Activated CD4-positive, alpha-beta memory T cell treated with anti-CD3 and anti-CD28 coated beads for 36 hours (primary cell): Measurements from ENCODE around the gene MOXD1. TPM values are rescaled to one million over a fixed set of nuclear protein-coding genes. Genes with fewer than 3 reads are reported as not detected.

Experiments
- CTCF ChIA-PET: fragments of 350-600 bp; sonication (Branson Sonifier 250); formaldehyde crosslinking; loops from one replicate; lab custom pipeline; 2021; ENCODE audit warnings: antibody characterized with exemption, inconsistent platforms; lab: Charles Lee
- POLR2A ChIA-PET: fragments of 350-600 bp; sonication (Branson Sonifier 250); formaldehyde crosslinking; loops from one replicate; lab custom pipeline; 2021; ENCODE audit warnings: antibody characterized with exemption; lab: Charles Lee
- DNase-seq: peaks from one replicate; pipeline ENCODE4 v3.0.0-alpha.2; 2020
- H3K27ac Mint-ChIP-seq: one replicate; pipeline ENCODE4 v1.8.0; 2021; ENCODE audit warnings: mixed read lengths
- H3K27me3 Mint-ChIP-seq: one replicate; pipeline ENCODE4 v1.8.0; 2021; ENCODE audit warnings: mixed read lengths
- H3K36me3 Mint-ChIP-seq: one replicate; pipeline ENCODE4 v1.8.0; 2021; ENCODE audit warnings: mixed read lengths
- H3K4me1 Mint-ChIP-seq: one replicate; pipeline ENCODE4 v1.8.0; 2021; ENCODE audit warnings: low read depth, mixed read lengths
- H3K4me3 Mint-ChIP-seq: one replicate; pipeline ENCODE4 v1.8.0; 2021; ENCODE audit warnings: mild to moderate bottlenecking, mixed read lengths
- H3K9me3 Mint-ChIP-seq: one replicate; pipeline ENCODE4 v1.8.0; 2021; ENCODE audit warnings: mixed read lengths
- intact Hi-C: fragments of 100-400 bp; cut with micrococcal nuclease; formaldehyde crosslinking; loops from one replicate; pipeline ENCODE4 v1.15.1; 2023
- total RNA-seq, 2 experiments: library from RNA; stranded (reverse); gene quantifications; one replicate each; pipeline ENCODE4 v1.2.3, GENCODE V29; 2021

MOXD1 gene
- total RNA-seq, 2 experiments from 2014 or later, result not detected

DNA sequence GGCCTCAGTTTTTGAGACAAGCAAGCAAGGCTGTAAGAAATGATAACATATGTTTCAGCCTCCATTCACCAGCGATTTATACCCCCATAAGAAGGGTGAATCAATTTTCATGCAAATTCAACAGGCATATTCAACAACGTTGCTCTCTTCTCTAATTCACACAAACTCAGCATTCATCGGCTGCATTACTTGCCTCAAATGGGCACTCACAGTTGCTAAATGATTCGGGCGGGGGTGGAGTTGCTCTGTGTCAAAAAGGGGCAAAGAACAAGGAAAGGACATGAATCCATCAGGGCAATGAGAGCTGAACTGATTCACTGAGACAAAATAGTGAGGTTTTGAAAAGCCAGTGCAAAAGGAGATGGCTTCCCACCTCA, 9.0 kb downstream of the MOXD1 start:
- Mint-ChIP-seq H3K4me3 (no peak overlapping the region), H3K4me1 (no peaks in the 10 kb centered on the region), H3K9me3 (peaks cover 16% of the 10 kb centered on the region), H3K36me3 (peaks cover 5% of the 10 kb centered on the region), H3K27ac (no peak overlapping the region), H3K27me3 (peaks cover 24% of the 10 kb centered on the region)
- ChIA-PET CTCF (interaction anchor here (1.6 to 3.7 kb wide), 2 partner anchors 92 to 113 kb away, joined by 6 to 23 read pairs; no protein-coding TSS in a partner anchor), POLR2A (no interaction called here)
- intact Hi-C loops, result loop anchor here (2.0 kb wide), 1 partner anchor 113 kb away; no protein-coding TSS in a partner anchor
- DNase-seq, result no peak

- Mint-ChIP-seq H3K4me3 (no peak overlapping the region), H3K27ac (no peak overlapping the region), H3K4me1 (no peaks in the 10 kb centered on the region), H3K36me3 (peaks cover 5% of the 10 kb centered on the region), H3K9me3 (peaks cover 16% of the 10 kb centered on the region), H3K27me3 (peaks cover 24% of the 10 kb centered on the region)
- ChIA-PET CTCF (interaction anchor here (1.6 to 3.7 kb wide), 3 partner anchors 90 to 112 kb away, joined by 6 to 23 read pairs (median 6); no protein-coding TSS in a partner anchor), POLR2A (no interaction called here)
- DNase-seq, result no peak
- intact Hi-C loops, result loop anchor here (2.0 kb wide), 1 partner anchor 113 kb away; no protein-coding TSS in a partner anchor
Observed at GRCh38 chr6:132391391-132392269, 9.6 kb downstream of the MOXD1 start.

GRCh38 chr6:132390451-132390850, 10.8 kb downstream of the MOXD1 start:
- no peak overlapping the region for H3K27ac Mint-ChIP-seq
- peaks cover 21% of the 10 kb centered on the region for H3K27me3 Mint-ChIP-seq
- H3K4me3 Mint-ChIP-seq, result no peak overlapping the region
- H3K4me1 Mint-ChIP-seq, result no peaks in the 10 kb centered on the region
- POLR2A ChIA-PET, result no interaction called here
- CTCF ChIA-PET, result interaction anchor here (2.1 to 3.7 kb wide), 2 partner anchors 89 to 111 kb away, joined by 6 to 23 read pairs; no protein-coding TSS in a partner anchor
- intact Hi-C loops, result no loop called here
- H3K9me3 Mint-ChIP-seq, result peaks cover 15% of the 10 kb centered on the region
- DNase-seq, result no peak
- H3K36me3 Mint-ChIP-seq, result peaks cover 4% of the 10 kb centered on the region

DNA sequence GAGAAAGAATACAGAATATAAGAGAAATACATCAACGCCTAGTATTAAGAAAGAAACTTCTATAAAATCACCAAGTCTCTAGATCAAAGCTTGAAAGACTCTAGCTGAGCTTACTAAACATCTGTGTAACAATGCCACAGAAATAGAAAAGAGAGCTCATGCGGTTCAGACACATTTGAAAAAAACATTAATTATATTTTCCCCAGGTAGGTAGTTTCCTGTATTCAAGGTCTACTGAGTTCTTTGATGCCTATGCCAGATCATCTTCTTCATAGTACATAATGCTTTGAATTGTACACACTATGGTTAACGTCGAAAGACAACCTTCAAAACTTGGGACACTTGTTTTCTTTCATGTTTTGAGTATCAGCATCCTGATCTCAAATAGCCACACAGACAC, 11.3 kb downstream of the MOXD1 start:
- ChIA-PET CTCF (interaction anchor here (2.1 kb wide), 1 partner anchor 89 kb away, joined by 6 read pairs; no protein-coding TSS in a partner anchor), POLR2A (no interaction called here)
- intact Hi-C loops, result no loop called here
- H3K27ac Mint-ChIP-seq, result no peak overlapping the region
- peaks cover 22% of the 10 kb centered on the region for H3K27me3 Mint-ChIP-seq
- no peaks in the 10 kb centered on the region for H3K4me1 Mint-ChIP-seq
- no peak for DNase-seq
- no peak overlapping the region for H3K4me3 Mint-ChIP-seq
- peaks cover 11% of the 10 kb centered on the region for H3K9me3 Mint-ChIP-seq
- H3K36me3 Mint-ChIP-seq, result peaks cover 3% of the 10 kb centered on the region

DNA sequence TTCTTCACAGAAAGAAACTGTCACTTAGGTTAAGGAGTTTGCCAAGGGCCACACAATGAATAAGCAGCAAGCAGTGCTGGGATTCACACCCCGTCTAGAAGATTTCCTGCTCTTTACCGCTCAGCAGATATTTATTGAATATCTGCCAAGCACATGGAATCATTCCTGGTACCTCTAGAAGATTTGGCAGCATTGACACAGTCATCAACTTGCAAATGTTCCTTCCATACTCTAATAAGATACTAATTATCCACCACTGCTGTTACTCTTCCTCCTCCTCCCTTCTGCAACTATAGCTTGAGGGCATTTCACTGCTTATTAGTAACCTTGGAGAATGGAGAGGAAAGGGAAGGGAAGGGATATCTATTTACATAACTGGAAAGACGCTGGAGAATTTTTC, 13.0 kb downstream of the MOXD1 start:
- Mint-ChIP-seq H3K4me1 (no peaks in the 10 kb centered on the region), H3K27me3 (peaks cover 21% of the 10 kb centered on the region), H3K4me3 (no peak overlapping the region), H3K36me3 (no peaks in the 10 kb centered on the region), H3K9me3 (no peaks in the 10 kb centered on the region), H3K27ac (no peak overlapping the region)
- ChIA-PET POLR2A (no interaction called here), CTCF (no interaction called here)
- DNase-seq, result no peak
- intact Hi-C loops, result no loop called here

GRCh38 chr6:132382630-132383175, 18.6 kb downstream of the MOXD1 start:
- Mint-ChIP-seq H3K27me3 (peaks cover 23% of the 10 kb centered on the region), H3K27ac (no peak overlapping the region), H3K4me3 (no peak overlapping the region), H3K4me1 (no peaks in the 10 kb centered on the region), H3K36me3 (no peaks in the 10 kb centered on the region), H3K9me3 (no peaks in the 10 kb centered on the region)
- DNase-seq, result no peak
- intact Hi-C loops, result no loop called here
- ChIA-PET CTCF (no interaction called here), POLR2A (no interaction called here)

DNA sequence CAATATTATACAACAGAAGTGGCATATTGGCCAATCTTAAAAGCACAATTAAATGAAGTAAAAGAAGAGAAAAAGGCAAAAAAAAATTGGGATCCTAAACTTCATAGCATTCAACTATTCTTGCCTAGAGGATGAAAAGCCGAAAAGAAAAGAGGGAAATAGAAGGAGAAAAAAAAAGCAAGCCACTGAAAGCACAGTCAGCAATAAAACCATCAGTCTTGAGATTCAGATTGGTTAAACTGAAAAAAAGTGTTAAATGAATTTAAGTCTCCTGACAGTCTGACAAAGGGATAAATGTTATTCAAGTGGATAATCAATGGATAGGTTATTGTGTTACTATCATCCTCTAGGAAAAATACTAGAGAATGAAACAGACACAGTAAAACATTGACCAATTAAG, 19.9 kb downstream of the MOXD1 start:
- Mint-ChIP-seq H3K27ac (no peak overlapping the region), H3K27me3 (peaks cover 22% of the 10 kb centered on the region), H3K36me3 (no peaks in the 10 kb centered on the region), H3K9me3 (no peaks in the 10 kb centered on the region), H3K4me1 (no peaks in the 10 kb centered on the region), H3K4me3 (no peak overlapping the region)
- intact Hi-C loops, result no loop called here
- ChIA-PET CTCF (no interaction called here), POLR2A (no interaction called here)
- no peak for DNase-seq

DNA sequence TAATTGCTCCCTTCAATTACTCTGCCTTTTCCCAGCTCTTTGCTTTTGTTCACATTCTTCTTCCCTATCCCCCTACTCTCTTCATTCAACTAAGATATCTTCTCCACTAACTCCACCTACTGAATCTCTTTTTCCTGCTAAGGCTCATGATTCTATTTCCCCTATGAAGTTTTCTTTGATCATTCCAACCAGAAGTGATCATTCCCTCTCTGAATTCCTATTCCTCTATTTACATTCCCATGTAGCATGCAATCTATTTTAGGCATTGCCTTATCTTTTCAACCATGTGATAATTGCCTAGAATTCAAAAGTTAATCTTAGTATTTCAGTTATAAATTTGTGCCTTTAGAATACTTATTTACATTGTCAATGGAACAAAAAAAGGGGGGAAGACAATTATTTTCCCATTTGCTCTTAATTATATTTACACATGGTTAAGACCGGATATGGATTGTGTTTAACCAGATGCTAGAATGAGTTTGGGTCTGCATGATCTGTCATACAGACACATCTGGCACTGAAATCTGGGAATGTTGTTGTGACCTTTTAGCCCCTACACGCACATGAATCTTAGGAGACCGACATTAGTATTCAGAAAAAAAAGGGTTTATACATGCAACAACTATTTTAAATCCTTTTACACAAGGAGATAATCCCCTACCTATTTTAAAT, 20.8 kb downstream of the MOXD1 start:
- peaks cover 22% of the 10 kb centered on the region for H3K27me3 Mint-ChIP-seq
- H3K4me1 Mint-ChIP-seq, result no peaks in the 10 kb centered on the region
- ChIA-PET CTCF (no interaction called here), POLR2A (no interaction called here)
- H3K4me3 Mint-ChIP-seq, result no peak overlapping the region
- H3K36me3 Mint-ChIP-seq, result no peaks in the 10 kb centered on the region
- no peak overlapping the region for H3K27ac Mint-ChIP-seq
- intact Hi-C loops, result no loop called here
- no peaks in the 10 kb centered on the region for H3K9me3 Mint-ChIP-seq
- DNase-seq, result no peak

DNA sequence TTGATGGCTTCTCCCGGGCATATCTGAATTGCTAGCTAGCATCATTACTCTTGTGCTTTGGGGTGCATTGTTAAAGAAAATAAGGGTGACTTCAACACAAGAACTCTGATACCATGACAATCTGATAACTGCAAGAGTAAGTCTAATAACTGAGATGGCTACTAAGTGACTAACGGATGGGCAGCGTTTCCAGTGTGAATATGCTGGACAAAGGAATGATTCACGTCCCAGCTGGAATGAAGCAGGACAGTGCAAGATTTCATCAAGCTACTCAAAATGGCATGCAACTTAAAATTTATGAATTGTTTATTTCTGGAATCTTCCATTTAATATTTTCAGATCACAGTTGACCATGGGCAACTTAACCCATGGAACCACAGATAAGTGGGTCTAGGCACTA, 31.7 kb downstream of the MOXD1 start:
- intact Hi-C loops, result loop anchor here (10.0 kb wide), 1 partner anchor 125 kb away; no protein-coding TSS in a partner anchor
- Mint-ChIP-seq H3K36me3 (no peaks in the 10 kb centered on the region), H3K9me3 (no peaks in the 10 kb centered on the region), H3K4me1 (peaks cover 10% of the 10 kb centered on the region), H3K27me3 (peaks cover 30% of the 10 kb centered on the region), H3K4me3 (no peak overlapping the region), H3K27ac (no peak overlapping the region)
- ChIA-PET POLR2A (no interaction called here), CTCF (no interaction called here)
- no peak for DNase-seq

GRCh38 chr6:132368916-132369481, 32.3 kb downstream of the MOXD1 start:
- ChIA-PET CTCF (no interaction called here), POLR2A (no interaction called here)
- Mint-ChIP-seq H3K36me3 (no peaks in the 10 kb centered on the region), H3K9me3 (no peaks in the 10 kb centered on the region), H3K4me3 (no peak overlapping the region), H3K27ac (no peak overlapping the region), H3K4me1 (peaks cover 10% of the 10 kb centered on the region), H3K27me3 (peaks cover 31% of the 10 kb centered on the region)
- intact Hi-C loops, result loop anchor here (10.0 kb wide), 1 partner anchor 126 kb away; no protein-coding TSS in a partner anchor
- DNase-seq, result no peak

- DNase-seq, result peak; percentile 11
- H3K27me3 Mint-ChIP-seq, result peaks cover 40% of the 10 kb centered on the region
- no peaks in the 10 kb centered on the region for H3K9me3 Mint-ChIP-seq
- POLR2A ChIA-PET, result no interaction called here
- CTCF ChIA-PET, result interaction anchor here (1.5 kb wide), 1 partner anchor 86 kb away, joined by 5 read pairs; no protein-coding TSS in a partner anchor
- H3K4me3 Mint-ChIP-seq, result no peak overlapping the region
- no peak overlapping the region for H3K27ac Mint-ChIP-seq
- H3K36me3 Mint-ChIP-seq, result no peaks in the 10 kb centered on the region
- peaks cover 12% of the 10 kb centered on the region for H3K4me1 Mint-ChIP-seq
- intact Hi-C loops, result loop anchor here (1.0 to 10.0 kb wide), 2 partner anchors 39 to 129 kb away; no protein-coding TSS in a partner anchor
Observed at GRCh38 chr6:132365281-132365907, 35.9 kb downstream of the MOXD1 start.
